GM19099 (cell line): ENCODE data around the gene DRG1.

Source experiments
- POLR2A ChIP-seq: IDR thresholded peaks from 3 replicates; pipeline ENCODE4 v1.6.1; 2011; ENCODE audit warnings: low read depth; ENCODE audit not compliant: insufficient read length; ENCODE audit errors: extremely low read depth

The DRG1 gene

DNA sequence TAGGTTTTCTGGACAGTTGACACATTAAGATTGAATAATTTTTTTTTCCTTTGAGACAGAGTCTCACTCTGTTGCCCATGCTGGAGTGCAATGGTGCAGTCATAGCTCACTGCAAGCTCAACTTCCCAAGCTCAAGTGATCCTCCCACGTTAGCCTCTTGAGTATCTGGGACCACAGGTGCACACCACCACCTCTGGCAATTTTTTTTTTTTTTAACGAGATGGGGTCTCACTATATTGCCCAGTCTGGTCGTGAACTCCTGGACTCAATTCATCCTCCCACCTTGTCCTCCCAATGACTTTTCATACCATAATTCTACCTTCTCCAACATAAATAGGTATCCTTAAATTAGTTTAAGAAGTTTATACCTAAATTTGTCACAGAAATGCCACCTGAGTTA lies 81.7 kb downstream of the DRG1 start:
- no peak for TF ChIP-seq POLR2A
